ENCODE measurements around the gene KCNAB2.

The KCNAB2 gene

GRCh38 chr1:6045561-6045960 lies at the start of gene KCNAB2:
TSS of gene KCNAB2 (plus strand) at chr1:6045888. CDS start at chr1:6051537, 5,649 bp downstream.
- no peak for DNase-seq

- no peak for DNase-seq
Measured at GRCh38 chr1:5996641-5997270, 48.9 kb upstream of the KCNAB2 start.

GRCh38 chr1:5997316-5997715 lies 48.4 kb upstream of the KCNAB2 start:
- no peak for DNase-seq

- no peak for DNase-seq
Measured at GRCh38 chr1:5998051-5998905, 47.4 kb upstream of the KCNAB2 start.

GRCh38 chr1:5998906-5999301 lies 46.8 kb upstream of the KCNAB2 start:
- no peak for DNase-seq

GRCh38 chr1:5999711-6000443 lies 45.8 kb upstream of the KCNAB2 start:
- no peak for DNase-seq

- no peak for DNase-seq
Measured at GRCh38 chr1:6000444-6001288, 45.0 kb upstream of the KCNAB2 start.

- no peak for DNase-seq
Measured at GRCh38 chr1:6001992-6002576, 43.6 kb upstream of the KCNAB2 start.

GRCh38 chr1:6002714-6003501 lies 42.8 kb upstream of the KCNAB2 start:
- no peak for DNase-seq

GRCh38 chr1:6003568-6004411 lies 41.9 kb upstream of the KCNAB2 start:
- no peak for DNase-seq

- DNase-seq = no peak
Measured at GRCh38 chr1:6004412-6005123, 41.1 kb upstream of the KCNAB2 start.

- no peak for DNase-seq
Measured at GRCh38 chr1:6005276-6005917, 40.3 kb upstream of the KCNAB2 start.

GRCh38 chr1:6006882-6007281 lies 38.8 kb upstream of the KCNAB2 start:
- DNase-seq = no peak

GRCh38 chr1:6007318-6008083 lies 38.2 kb upstream of the KCNAB2 start:
- no peak for DNase-seq

- DNase-seq = no peak
Measured at GRCh38 chr1:6008084-6008415, 37.6 kb upstream of the KCNAB2 start.

- DNase-seq = no peak
Measured at GRCh38 chr1:6008696-6009095, 37.0 kb upstream of the KCNAB2 start.

GRCh38 chr1:6009120-6010040 lies 36.3 kb upstream of the KCNAB2 start:
- no peak for DNase-seq

- DNase-seq = no peak
Measured at GRCh38 chr1:6010554-6010953, 35.1 kb upstream of the KCNAB2 start.

Measured in activated gamma-delta T cell treated with Interleukin-2 at 50 U/mL for 16 hours (primary cell).